Measurements from ENCODE around the gene SNCAIP. TPM values are rescaled to one million over a fixed set of nuclear protein-coding genes. Genes with fewer than 3 reads are reported as not detected.

The SNCAIP gene
- total RNA-seq, 2 donors from 2014 or later: 8.1 to 9.5 TPM

DNA sequence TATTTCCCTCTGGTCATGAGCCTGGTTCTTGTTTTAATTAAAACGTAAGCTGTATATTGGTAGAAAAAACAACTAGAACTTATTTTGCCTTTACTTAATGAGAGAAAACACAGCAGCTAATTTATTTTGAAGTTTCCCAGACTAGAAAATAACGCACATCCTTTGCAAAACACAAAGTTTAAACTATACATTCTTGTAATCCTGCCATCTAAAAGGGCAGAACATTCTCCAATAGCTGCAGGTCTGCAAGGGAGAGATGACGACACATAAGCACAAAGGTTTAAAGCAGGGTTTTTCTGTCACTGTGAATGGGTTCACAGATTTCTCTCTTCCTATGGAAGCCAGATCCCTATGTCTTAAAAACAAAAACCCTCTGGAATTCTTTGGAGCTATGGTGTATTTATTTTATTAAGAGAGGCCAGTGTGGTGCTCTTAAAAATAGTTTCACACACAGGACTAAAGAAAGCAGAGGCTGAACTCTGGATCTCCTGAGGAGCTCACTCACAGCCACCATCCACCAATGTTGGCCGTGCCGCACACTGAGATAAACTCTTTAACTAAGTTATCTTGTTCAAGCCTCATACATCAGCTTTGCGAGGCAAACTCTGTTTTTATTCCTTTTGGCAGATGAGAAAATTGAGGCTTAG lies 82.4 kb downstream of the SNCAIP start:
- no peak for DNase-seq (ENCODE audit: low spot score)
- no peaks in the 10 kb centered on the region for H3K4me1 ChIP-seq
- TF ChIP-seq, protein P1, sequence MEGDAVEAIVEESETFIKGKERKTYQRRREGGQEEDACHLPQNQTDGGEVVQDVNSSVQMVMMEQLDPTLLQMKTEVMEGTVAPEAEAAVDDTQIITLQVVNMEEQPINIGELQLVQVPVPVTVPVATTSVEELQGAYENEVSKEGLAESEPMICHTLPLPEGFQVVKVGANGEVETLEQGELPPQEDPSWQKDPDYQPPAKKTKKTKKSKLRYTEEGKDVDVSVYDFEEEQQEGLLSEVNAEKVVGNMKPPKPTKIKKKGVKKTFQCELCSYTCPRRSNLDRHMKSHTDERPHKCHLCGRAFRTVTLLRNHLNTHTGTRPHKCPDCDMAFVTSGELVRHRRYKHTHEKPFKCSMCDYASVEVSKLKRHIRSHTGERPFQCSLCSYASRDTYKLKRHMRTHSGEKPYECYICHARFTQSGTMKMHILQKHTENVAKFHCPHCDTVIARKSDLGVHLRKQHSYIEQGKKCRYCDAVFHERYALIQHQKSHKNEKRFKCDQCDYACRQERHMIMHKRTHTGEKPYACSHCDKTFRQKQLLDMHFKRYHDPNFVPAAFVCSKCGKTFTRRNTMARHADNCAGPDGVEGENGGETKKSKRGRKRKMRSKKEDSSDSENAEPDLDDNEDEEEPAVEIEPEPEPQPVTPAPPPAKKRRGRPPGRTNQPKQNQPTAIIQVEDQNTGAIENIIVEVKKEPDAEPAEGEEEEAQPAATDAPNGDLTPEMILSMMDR (IDR thresholded peaks at IDR 0.05): no peak
- no peaks in the 10 kb centered on the region for H3K36me3 ChIP-seq
- no peak overlapping the region for H3K4me3 ChIP-seq
- H3K27me3 ChIP-seq: no peaks in the 10 kb centered on the region
- no peaks in the 10 kb centered on the region for H3K9me3 ChIP-seq
- H3K27ac ChIP-seq: no peak overlapping the region

DNA sequence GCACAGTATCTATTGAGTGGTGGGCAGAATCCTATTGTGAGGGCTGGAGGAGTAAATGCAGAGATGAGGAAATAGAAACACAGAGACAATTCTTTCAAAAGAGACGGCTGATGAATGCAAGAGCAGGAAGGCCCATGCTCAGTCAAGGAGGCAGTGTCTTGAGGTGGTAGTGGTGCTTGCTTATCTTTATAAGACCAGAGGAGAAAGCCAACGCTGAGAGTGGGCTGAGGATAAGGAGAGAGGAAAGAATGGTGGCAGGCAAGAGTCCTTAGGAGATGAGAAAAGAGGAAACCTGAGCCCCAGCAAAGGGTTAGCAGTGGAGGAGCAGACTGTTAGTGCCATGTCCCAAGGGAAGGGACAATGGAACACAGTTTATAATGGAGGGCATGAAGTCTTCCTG lies 86.0 kb downstream of the SNCAIP start:
- TF ChIP-seq, protein P1 (IDR thresholded peaks at IDR 0.05): no peak
- H3K27ac ChIP-seq: no peak overlapping the region
- no peaks in the 10 kb centered on the region for H3K27me3 ChIP-seq
- H3K4me3 ChIP-seq: no peak overlapping the region
- no peaks in the 10 kb centered on the region for H3K4me1 ChIP-seq
- no peaks in the 10 kb centered on the region for H3K9me3 ChIP-seq
- no peak for DNase-seq (ENCODE audit: low spot score)
- no peaks in the 10 kb centered on the region for H3K36me3 ChIP-seq

DNA sequence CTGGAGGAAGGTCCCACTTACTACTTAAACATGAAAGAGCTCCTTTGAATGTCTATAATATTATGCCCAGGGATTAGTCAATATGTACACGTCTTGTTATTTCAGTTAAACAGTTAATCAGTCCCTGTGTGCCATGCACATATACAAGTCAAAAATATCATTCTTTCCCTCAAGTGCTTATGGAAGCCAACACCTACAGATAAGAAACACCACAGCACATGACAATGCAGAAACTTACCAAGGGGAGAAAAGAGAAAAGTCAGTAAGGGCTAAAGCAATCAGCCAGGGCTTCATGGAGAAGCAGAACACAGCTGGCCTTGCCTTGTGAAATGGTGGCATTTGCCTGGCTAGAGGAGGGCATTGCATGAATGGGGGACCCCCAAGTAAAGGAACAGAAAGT lies 88.3 kb downstream of the SNCAIP start:
- Histone ChIP-seq H3K4me3 (no peak overlapping the region), H3K27ac (no peak overlapping the region), H3K27me3 (no peaks in the 10 kb centered on the region), H3K9me3 (no peaks in the 10 kb centered on the region), H3K4me1 (no peaks in the 10 kb centered on the region), H3K36me3 (no peaks in the 10 kb centered on the region)
- no peak for DNase-seq (ENCODE audit: low spot score)
- TF ChIP-seq, protein P1 (IDR thresholded peaks at IDR 0.05): no peak

DNA sequence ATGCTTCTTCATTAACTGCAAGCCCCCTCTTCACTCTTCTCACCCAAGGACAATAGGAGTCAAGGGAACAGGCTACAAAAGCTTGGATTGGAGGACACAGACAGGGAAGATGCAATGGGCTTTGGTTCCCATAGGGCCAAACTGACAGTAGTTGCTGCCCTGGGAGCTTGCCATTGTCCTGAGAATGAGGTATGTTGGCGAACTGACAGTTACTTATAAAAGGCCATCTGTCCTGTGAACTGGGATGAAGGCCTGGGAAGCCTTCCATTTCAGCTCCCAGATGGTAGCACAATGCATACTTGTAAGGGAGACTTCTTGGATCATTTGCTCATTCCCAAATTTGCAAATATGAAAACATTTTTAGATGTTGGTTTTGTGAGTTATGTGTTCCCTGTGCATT lies 88.9 kb downstream of the SNCAIP start:
- Histone ChIP-seq H3K27ac (no peak overlapping the region), H3K27me3 (no peaks in the 10 kb centered on the region), H3K9me3 (no peaks in the 10 kb centered on the region), H3K4me1 (no peaks in the 10 kb centered on the region), H3K36me3 (no peaks in the 10 kb centered on the region), H3K4me3 (no peak overlapping the region)
- DNase-seq (ENCODE audit: low spot score): no peak
- TF ChIP-seq, protein P1 (IDR thresholded peaks at IDR 0.05): no peak

DNA sequence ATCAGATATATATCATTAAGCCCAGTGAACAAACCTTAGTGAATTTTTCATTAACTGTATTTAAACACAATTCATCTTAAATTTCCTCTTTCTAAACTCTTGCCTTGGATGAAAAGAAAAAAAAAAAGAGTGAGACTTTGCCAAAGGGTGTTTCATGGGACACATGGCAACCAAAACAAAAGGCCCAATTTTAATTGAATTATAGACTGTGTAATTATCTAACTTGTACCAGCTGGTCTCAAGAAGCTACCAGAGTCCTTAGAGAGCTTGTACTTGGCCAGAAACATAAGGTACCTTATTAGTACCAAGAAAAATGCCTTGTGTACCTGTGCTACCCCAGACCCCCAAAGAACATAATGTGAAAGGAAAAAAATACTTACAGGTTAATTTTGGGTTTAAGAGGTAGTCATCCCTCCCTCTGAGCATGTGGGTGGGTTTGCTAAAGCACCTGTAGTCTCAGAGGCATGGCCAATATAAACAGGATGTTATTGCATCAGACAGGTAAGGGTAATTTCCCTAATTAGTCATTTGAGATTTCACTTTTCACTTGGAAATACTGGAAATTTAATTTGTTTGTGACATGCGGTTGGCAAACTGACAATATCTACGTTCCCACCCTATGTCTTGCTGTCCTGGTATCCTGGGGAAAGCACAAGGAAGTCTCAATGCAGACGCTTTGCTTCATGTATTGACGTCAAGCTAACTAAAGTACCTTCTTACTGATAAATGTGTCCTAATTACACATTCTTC lies 90.1 kb downstream of the SNCAIP start:
- Histone ChIP-seq H3K4me1 (no peaks in the 10 kb centered on the region), H3K4me3 (no peak overlapping the region), H3K9me3 (no peaks in the 10 kb centered on the region), H3K36me3 (no peaks in the 10 kb centered on the region), H3K27ac (no peak overlapping the region), H3K27me3 (no peaks in the 10 kb centered on the region)
- DNase-seq (ENCODE audit: low spot score): no peak
- TF ChIP-seq, protein P1 (IDR thresholded peaks at IDR 0.05): no peak

Measured in right atrium auricular region (tissue), 2 donors.